HepG2 (cell line): ENCODE data around the gene CFAP54. TPM values are rescaled to one million over a fixed set of nuclear protein-coding genes. Genes with fewer than 3 reads are reported as not detected.

Experiments
- ATAC-seq: fragments of 200-7000 bp; cut with Tn5 transposase; 3 replicates; pipeline ENCODE4 v1.9.1; 2020; ENCODE audit warnings: mild to moderate bottlenecking, moderate library complexity
- BruUV-seq: library from RNA; stranded (reverse); fragments of 400-500 nt; replicated peaks from 2 replicates; lab custom pipeline; 2021; lab: Mats Ljungman, UMichigan
- CTCF ChIA-PET: fragments of 300-600 bp; formaldehyde crosslinking; extraction: SDS; loops from one replicate; lab custom pipeline; 2021; ENCODE audit warnings: low total read pairs, inconsistent platforms, low intra/inter-chr PET ratio; lab: Yijun Ruan, JAX
- POLR2A ChIA-PET: fragments of 350-600 bp; sonication (Branson Sonifier 250); formaldehyde crosslinking; loops from one replicate; lab custom pipeline; 2020; ENCODE audit warnings: antibody characterized with exemption, inconsistent platforms; lab: Yijun Ruan, JAX
- DNase-seq: peaks from one replicate; pipeline ENCODE4 v3.0.0-alpha.2; 2015; ENCODE audit warnings: low spot score
- FAIRE-seq: peaks from 3 replicates; lab custom pipeline; 2011; peaks lifted over from hg19 to GRCh38; lab: Jason Lieb, UNC
- H2AFZ ChIP-seq: one replicate; pipeline ENCODE4 v1.6.1; 2011; ENCODE audit warnings: low read length, inconsistent platforms
- H3K27ac ChIP-seq: fragments of 300-600 bp; 3 replicates; pipeline ENCODE4 v1.8.0; 2011; ENCODE audit warnings: mixed run types, mild to moderate bottlenecking, mixed read lengths, low read length, inconsistent platforms; ENCODE audit not compliant: insufficient read depth; ENCODE audit errors: extremely low read length
- H3K27me3 ChIP-seq, 2 experiments: fragments of 200-600 bp in 1 of 2; 2 replicates in 1 of 2; 3 replicates in 1 of 2; pipeline versions ENCODE4 v1.6.0 to v1.8.0; 2011; ENCODE audit warnings: low read length in 2 of 2, mild to moderate bottlenecking in 2 of 2, moderate library complexity in 2 of 2, inconsistent platforms in 1 of 2; ENCODE audit not compliant: insufficient read depth in 2 of 2, control insufficient read depth in 1 of 2
- H3K36me3 ChIP-seq, 2 experiments: fragments of 200-600 bp in 1 of 2; replicated peaks in 1 of 2; 2 replicates in 1 of 2; 3 replicates in 1 of 2; pipeline versions ENCODE4 v1.5.1 to v1.8.0; 2011; ENCODE audit warnings: low read length in 2 of 2, inconsistent platforms in 1 of 2; ENCODE audit not compliant: insufficient read depth in 2 of 2, control insufficient read depth in 1 of 2
- H3K4me1 ChIP-seq: 2 replicates; pipeline ENCODE4 v1.5.1; 2012; ENCODE audit warnings: low read length, inconsistent platforms; ENCODE audit not compliant: insufficient read depth
- H3K4me2 ChIP-seq: 2 replicates; pipeline ENCODE4 v1.6.0; 2011; ENCODE audit warnings: low read depth, low read length, inconsistent platforms
- H3K4me3 ChIP-seq, 3 experiments: fragments of 200-600 bp in 1 of 3; sonication (generic), shearing (Covaris generic) in 1 of 3; replicated peaks in 1 of 3; 2 replicates each; pipeline ENCODE4 v1.5.1; 2011 to 2016; ENCODE audit warnings: low read length in 3 of 3, inconsistent platforms in 2 of 3, low read depth in 2 of 3, mild to moderate bottlenecking in 2 of 3, control low read depth in 1 of 3, mixed read lengths in 1 of 3; ENCODE audit not compliant: insufficient read depth in 1 of 3
- H3K79me2 ChIP-seq: one replicate; pipeline ENCODE4 v1.6.1; 2011; ENCODE audit warnings: low read length, inconsistent platforms; ENCODE audit not compliant: insufficient read depth
- H3K9ac ChIP-seq: 2 replicates; pipeline ENCODE4 v1.6.0; 2011; ENCODE audit warnings: mild to moderate bottlenecking, low read depth, low read length, inconsistent platforms; ENCODE audit not compliant: insufficient read depth
- H3K9me3 ChIP-seq: 2 replicates; pipeline ENCODE4 v1.5.1; 2012; ENCODE audit warnings: mild to moderate bottlenecking, low read length
- H4K20me1 ChIP-seq: 2 replicates; pipeline ENCODE4 v1.6.0; 2011; ENCODE audit warnings: inconsistent platforms, mild to moderate bottlenecking, low read length, moderate library complexity; ENCODE audit not compliant: insufficient read depth
- ATF7-NPFF ChIP-seq: sonication (generic); formaldehyde crosslinking; IDR thresholded peaks from 2 replicates; pipeline ENCODE4 v1.8.1; 2023; ENCODE audit warnings: mild to moderate bottlenecking, low read depth, missing genetic modification reagents, moderate library complexity
- CEBPB ChIP-seq: IDR thresholded peaks from 2 replicates; pipeline ENCODE4 v1.6.1; 2011; ENCODE audit warnings: low read depth, low read length, improper control_type of control experiment, borderline replicate concordance
- WGBS: methylation state at CpG from one replicate; pipeline ENCODE4 v1.1.6; 2017; ENCODE audit warnings: low lambda C conversion rate; 5-methylcytosine and 5-hydroxymethylcytosine counted together
- in situ Hi-C: cut with HindIII; loops from 2 replicates; pipeline ENCODE4 v1.10.0; 2017; ENCODE audit warnings: low pct_unique_long_range_greater_than_20kb; ENCODE audit not compliant: extremely low pct_ligation_motif_present
- intact Hi-C: fragments of 100-400 bp; cut with micrococcal nuclease; formaldehyde crosslinking; loops from one replicate; pipeline ENCODE4 v1.10.0; 2022; ENCODE audit not compliant: unreplicated experiment
- polyA plus RNA-seq, 8 experiments: library from polyadenylated mRNA; depleted of rRNA in 3 of 8; stranded (reverse) in 7 of 8; unstranded in 1 of 8; fragments of >200 nt; fragmentation: Illumina TruSeq in 4 of 8; extraction: Trizol in 4 of 8; gene quantifications; 2 replicates each; pipeline versions ENCODE4 v1.2.1 to v1.2.3, GENCODE V29; 2011 to 2016; ENCODE audit warnings: low read depth in 4 of 8, missing spikeins in 1 of 8, mixed read lengths in 1 of 8; ENCODE audit not compliant: insufficient read depth in 1 of 8
- total RNA-seq, 5 experiments: library from RNA; depleted of rRNA; stranded (reverse); fragments of >200 nt; fragmentation: Illumina TruSeq; extraction: Trizol; gene quantifications; 2 replicates each; pipeline ENCODE4 v1.2.3, GENCODE V29; 2016; ENCODE audit warnings: low read depth in 1 of 5
- TF ChIP-seq, protein P1 (sequence below): IDR thresholded peaks from 2 replicates; pipeline ENCODE4 v1.6.1; 2016; ENCODE audit warnings: low read depth, control low read depth
- TF ChIP-seq, protein P2 (sequence below): sonication (generic); formaldehyde crosslinking; IDR thresholded peaks from 2 replicates; pipeline ENCODE4 v1.5.0; 2020; ENCODE audit warnings: mild to moderate bottlenecking, missing genetic modification reagents, moderate library complexity
- TF ChIP-seq, protein P3 (sequence below): sonication (generic); formaldehyde crosslinking; IDR thresholded peaks from 2 replicates; pipeline ENCODE4 v1.8.1; 2023; ENCODE audit warnings: mild to moderate bottlenecking, moderate library complexity, missing genetic modification reagents

CFAP54 gene
- total and polyA plus RNA-seq, 2 of the 13 experiments (the other 11 are each of a cell fraction or from before 2014, with no cell fraction given), result not detected

DNA sequence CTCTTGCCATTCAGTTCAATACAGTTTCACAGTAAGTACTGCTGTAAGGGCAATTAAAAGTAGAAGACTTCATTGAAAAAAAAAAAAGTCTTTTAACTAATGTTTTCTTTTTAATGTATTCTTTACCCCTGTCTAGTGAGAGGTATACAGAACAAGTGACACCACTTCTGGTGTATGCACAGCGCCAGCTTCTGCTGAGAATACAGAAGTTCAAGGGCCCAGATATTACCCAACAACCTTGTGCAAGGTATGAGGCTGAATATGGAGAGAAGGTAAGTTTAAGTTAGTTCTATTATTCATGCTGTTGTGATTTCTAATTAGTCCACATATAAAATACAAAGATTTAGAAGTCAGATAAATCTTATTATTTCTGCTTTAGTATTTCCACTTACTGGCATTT lies 168.7 kb downstream of the CFAP54 start:
- no peak for FAIRE-seq
- no peaks in the 10 kb centered on the region for H4K20me1 ChIP-seq
- WGBS, result 4% methylated on average over 1 of the region's 1 CpG
- peak; percentile 57; the same call in 2 of the 3 replicates for ATAC-seq
- CTCF ChIA-PET, result no interaction called here
- POLR2A ChIA-PET, result no interaction called here
- no peaks in the 10 kb centered on the region for H3K27me3 ChIP-seq
- no peak overlapping the region for H3K9ac ChIP-seq
- in situ Hi-C loops, result no loop called here
- no peak overlapping the region for H3K27ac ChIP-seq
- H3K79me2 ChIP-seq, result no peaks in the 10 kb centered on the region
- DNase-seq, result no peak
- no TSS peak for BruUV-seq
- H2AFZ ChIP-seq, result no peak overlapping the region
- H3K4me3 ChIP-seq, result no peak overlapping the region
- H3K4me2 ChIP-seq, result no peak overlapping the region
- H3K36me3 ChIP-seq, result no peaks in the 10 kb centered on the region
- no peaks in the 10 kb centered on the region for H3K4me1 ChIP-seq
- H3K9me3 ChIP-seq, result no peaks in the 10 kb centered on the region
- peak; percentile 44; the same call in 1 of the 2 replicates for TF ChIP-seq CEBPB
- TF ChIP-seq, protein P1, sequence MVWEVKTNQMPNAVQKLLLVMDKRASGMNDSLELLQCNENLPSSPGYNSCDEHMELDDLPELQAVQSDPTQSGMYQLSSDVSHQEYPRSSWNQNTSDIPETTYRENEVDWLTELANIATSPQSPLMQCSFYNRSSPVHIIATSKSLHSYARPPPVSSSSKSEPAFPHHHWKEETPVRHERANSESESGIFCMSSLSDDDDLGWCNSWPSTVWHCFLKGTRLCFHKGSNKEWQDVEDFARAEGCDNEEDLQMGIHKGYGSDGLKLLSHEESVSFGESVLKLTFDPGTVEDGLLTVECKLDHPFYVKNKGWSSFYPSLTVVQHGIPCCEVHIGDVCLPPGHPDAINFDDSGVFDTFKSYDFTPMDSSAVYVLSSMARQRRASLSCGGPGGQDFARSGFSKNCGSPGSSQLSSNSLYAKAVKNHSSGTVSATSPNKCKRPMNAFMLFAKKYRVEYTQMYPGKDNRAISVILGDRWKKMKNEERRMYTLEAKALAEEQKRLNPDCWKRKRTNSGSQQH, result no peak
- TF ChIP-seq, protein P2, sequence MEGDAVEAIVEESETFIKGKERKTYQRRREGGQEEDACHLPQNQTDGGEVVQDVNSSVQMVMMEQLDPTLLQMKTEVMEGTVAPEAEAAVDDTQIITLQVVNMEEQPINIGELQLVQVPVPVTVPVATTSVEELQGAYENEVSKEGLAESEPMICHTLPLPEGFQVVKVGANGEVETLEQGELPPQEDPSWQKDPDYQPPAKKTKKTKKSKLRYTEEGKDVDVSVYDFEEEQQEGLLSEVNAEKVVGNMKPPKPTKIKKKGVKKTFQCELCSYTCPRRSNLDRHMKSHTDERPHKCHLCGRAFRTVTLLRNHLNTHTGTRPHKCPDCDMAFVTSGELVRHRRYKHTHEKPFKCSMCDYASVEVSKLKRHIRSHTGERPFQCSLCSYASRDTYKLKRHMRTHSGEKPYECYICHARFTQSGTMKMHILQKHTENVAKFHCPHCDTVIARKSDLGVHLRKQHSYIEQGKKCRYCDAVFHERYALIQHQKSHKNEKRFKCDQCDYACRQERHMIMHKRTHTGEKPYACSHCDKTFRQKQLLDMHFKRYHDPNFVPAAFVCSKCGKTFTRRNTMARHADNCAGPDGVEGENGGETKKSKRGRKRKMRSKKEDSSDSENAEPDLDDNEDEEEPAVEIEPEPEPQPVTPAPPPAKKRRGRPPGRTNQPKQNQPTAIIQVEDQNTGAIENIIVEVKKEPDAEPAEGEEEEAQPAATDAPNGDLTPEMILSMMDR, result 0 out of 2 replicates have a peak, but pooled peaks have one; percentile 20
- no peak for TF ChIP-seq ATF7-NPFF
- TF ChIP-seq, protein P3, sequence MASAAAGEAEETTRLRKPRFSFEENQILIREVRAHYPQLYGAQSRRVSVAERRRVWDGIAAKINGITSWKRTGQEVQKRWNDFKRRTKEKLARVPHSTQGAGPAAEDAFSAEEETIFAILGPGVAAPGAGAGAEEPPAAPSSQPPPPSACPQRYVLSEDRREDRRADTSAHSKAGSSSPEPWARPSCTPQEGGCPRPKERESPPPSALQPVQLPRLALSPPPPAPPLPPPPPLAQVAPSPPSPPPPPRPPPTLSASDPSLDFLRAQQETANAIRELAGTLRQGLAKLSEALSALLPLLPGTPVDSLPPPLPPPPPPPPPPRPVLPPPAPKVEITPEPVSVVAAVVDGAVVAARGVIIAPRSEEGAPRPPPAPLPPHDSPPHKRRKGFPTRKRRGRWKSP (CRISPR knock-in tag), result no peak
- TF ChIP-seq, all 625 proteins: peak for 2
- intact Hi-C loops, result no loop called here
